SK-N-SH (cell line): ENCODE data around the gene RAE1. TPM values are rescaled to one million over a fixed set of nuclear protein-coding genes. Genes with fewer than 3 reads are reported as not detected.

Source experiments
- CTCF ChIA-PET: fragments of 300-600, 350-600 bp; formaldehyde crosslinking; extraction: SDS; loops from one replicate; lab custom pipeline; 2021; lab: Yijun Ruan, JAX
- POLR2A ChIA-PET: fragments of 350-600 bp; sonication (Branson Sonifier 250); formaldehyde crosslinking; extraction: SDS; loops from one replicate; lab custom pipeline; 2020; ENCODE audit warnings: antibody characterized with exemption, inconsistent platforms; lab: Yijun Ruan, JAX
- DNase-seq: peaks from one replicate; pipeline ENCODE4 v3.0.0; 2012
- H2AFZ ChIP-seq: fragments of 200-600 bp; sonication (generic); 2 replicates; pipeline ENCODE4 v1.8.1; 2016; ENCODE audit warnings: antibody characterized with exemption, mild to moderate bottlenecking, low read depth
- H3F3A ChIP-seq: fragments of 200-600 bp; sonication (generic); replicated peaks from 2 replicates; pipeline ENCODE3; 2016; ENCODE audit warnings: antibody characterized with exemption, mild to moderate bottlenecking; ENCODE audit not compliant: insufficient read depth
- H3K27ac ChIP-seq, 2 experiments: fragments of 200-500 bp in 1 of 2; fragments of 200-600 bp in 1 of 2; sonication (Bioruptor generic) in 1 of 2; sonication (generic), shearing (Covaris generic) in 1 of 2; 2 replicates each; pipeline versions ENCODE4 v1.5.1 to v1.6.1; 2014 to 2016; ENCODE audit warnings: low read depth in 2 of 2, inconsistent platforms in 1 of 2, low read length in 1 of 2, mild to moderate bottlenecking in 1 of 2, mixed read lengths in 1 of 2
- H3K27me3 ChIP-seq: fragments of 200-600 bp; sonication (generic), shearing (Covaris generic); 2 replicates; pipeline ENCODE4 v1.6.1; 2016; ENCODE audit warnings: mixed run types; ENCODE audit not compliant: insufficient read depth
- H3K36me3 ChIP-seq, 2 experiments: fragments of 200-500 bp in 1 of 2; fragments of 200-600 bp in 1 of 2; sonication (Bioruptor generic) in 1 of 2; sonication (generic) in 1 of 2; replicated peaks in 1 of 2; 2 replicates each; pipeline versions ENCODE3 to v1.5.1; 2014 to 2016; ENCODE audit warnings: low read length in 1 of 2, mild to moderate bottlenecking in 1 of 2; ENCODE audit not compliant: insufficient read depth in 2 of 2, control insufficient read depth in 1 of 2
- H3K4me1 ChIP-seq, 2 experiments: fragments of 200-500 bp in 1 of 2; fragments of 200-600 bp in 1 of 2; sonication (Bioruptor generic) in 1 of 2; sonication (generic), shearing (Covaris generic) in 1 of 2; 2 replicates each; pipeline versions ENCODE4 v1.5.1 to v1.6.1; 2014 to 2016; ENCODE audit warnings: low read depth in 1 of 2, low read length in 1 of 2, mixed run types in 1 of 2; ENCODE audit not compliant: insufficient read depth in 2 of 2, control insufficient read depth in 1 of 2
- H3K4me2 ChIP-seq: fragments of 200-600 bp; sonication (generic), shearing (Covaris generic); 2 replicates; pipeline ENCODE4 v1.6.1; 2017; ENCODE audit warnings: mixed run types
- H3K4me3 ChIP-seq, 2 experiments: fragments of 200-500 bp in 1 of 2; fragments of 200-600 bp in 1 of 2; sonication (Bioruptor generic) in 1 of 2; sonication (generic), shearing (Covaris generic) in 1 of 2; 2 replicates each; pipeline versions ENCODE4 v1.5.1 to v1.8.1; 2014 to 2016; ENCODE audit warnings: low read depth in 2 of 2, inconsistent platforms in 1 of 2, low read length in 1 of 2, mild to moderate bottlenecking in 1 of 2, mixed read lengths in 1 of 2, moderate library complexity in 1 of 2
- H3K79me2 ChIP-seq: fragments of 200-600 bp; sonication (generic); 2 replicates; pipeline ENCODE4 v1.8.1; 2017; ENCODE audit warnings: mild to moderate bottlenecking; ENCODE audit not compliant: insufficient read depth
- H3K9ac ChIP-seq: fragments of 200-600 bp; sonication (generic); 2 replicates; pipeline ENCODE4 v1.6.1; 2017; ENCODE audit warnings: mixed run types
- H3K9me2 ChIP-seq: fragments of 200-600 bp; sonication (generic); 2 replicates; pipeline ENCODE4 v1.6.1; 2017; ENCODE audit warnings: mixed run types
- H3K9me3 ChIP-seq: fragments of 200-600 bp; sonication (generic); 2 replicates; pipeline ENCODE4 v1.6.1; 2017; ENCODE audit warnings: mixed run types, mild to moderate bottlenecking, moderate library complexity
- H4K20me1 ChIP-seq: fragments of 200-600 bp; sonication (generic); 2 replicates; pipeline ENCODE4 v1.6.1; 2017; ENCODE audit warnings: mild to moderate bottlenecking, mixed run types; ENCODE audit not compliant: insufficient read depth
- CTCF ChIP-seq: fragments of 200-600 bp; sonication (generic); IDR thresholded peaks from 2 replicates; pipeline ENCODE4 v1.6.1; 2017; ENCODE audit warnings: antibody characterized with exemption, mild to moderate bottlenecking, moderate library complexity
- EP300 ChIP-seq, 2 experiments: IDR thresholded peaks; 2 replicates each; pipeline versions ENCODE4 v1.4.0 to v1.6.1; 2012; ENCODE audit warnings: borderline replicate concordance in 1 of 2, low read depth in 1 of 2, low read length in 1 of 2
- FOSL2 ChIP-seq: IDR thresholded peaks from 2 replicates; pipeline ENCODE4 v1.4.0; 2012; ENCODE audit warnings: low read depth, mild to moderate bottlenecking, moderate library complexity, borderline replicate concordance
- FOXM1 ChIP-seq: IDR thresholded peaks from 2 replicates; pipeline ENCODE4 v1.4.0; 2012; ENCODE audit warnings: low read depth, mild to moderate bottlenecking
- GABPA ChIP-seq: IDR thresholded peaks from 2 replicates; pipeline ENCODE4 v1.4.0; 2012; ENCODE audit warnings: low read depth, mild to moderate bottlenecking
- GATA2 ChIP-seq: sonication (generic); formaldehyde crosslinking; IDR thresholded peaks from 2 replicates; pipeline ENCODE4 v1.5.0; 2020; ENCODE audit warnings: mild to moderate bottlenecking, missing genetic modification reagents
- IRF3 ChIP-seq: fragments of 150-350 bp; IDR thresholded peaks from 2 replicates; pipeline ENCODE4 v1.6.1; 2016; ENCODE audit warnings: mild to moderate bottlenecking, low read depth, low read length
- JUND ChIP-seq: IDR thresholded peaks from 2 replicates; pipeline ENCODE4 v1.4.0; 2012
- MAX ChIP-seq: IDR thresholded peaks from 2 replicates; pipeline ENCODE4 v1.4.0; 2012; ENCODE audit warnings: low read depth
- NRF1 ChIP-seq: IDR thresholded peaks from 2 replicates; pipeline ENCODE4 v1.6.1; 2012; ENCODE audit warnings: low read depth, mild to moderate bottlenecking, low read length
- RXRA ChIP-seq: IDR thresholded peaks from 2 replicates; pipeline ENCODE4 v1.4.0; 2012; ENCODE audit warnings: low read depth, mild to moderate bottlenecking, borderline replicate concordance
- SMC3 ChIP-seq: IDR thresholded peaks from 2 replicates; pipeline ENCODE4 v1.6.1; 2012; ENCODE audit warnings: low read depth, low read length, improper control_type of control experiment
- TAF1 ChIP-seq: IDR thresholded peaks from 2 replicates; pipeline ENCODE4 v1.6.1; 2012; ENCODE audit warnings: low read depth, mild to moderate bottlenecking, low read length, moderate library complexity, borderline replicate concordance
- TCF12 ChIP-seq: IDR thresholded peaks from 2 replicates; pipeline ENCODE4 v1.4.0; 2012
- WGBS: methylation state at CpG from one replicate; pipeline ENCODE4 v1.1.6; 2017; ENCODE audit warnings: low lambda C conversion rate; 5-methylcytosine and 5-hydroxymethylcytosine counted together
- polyA plus RNA-seq, 3 experiments: library from polyadenylated mRNA; depleted of rRNA; stranded (reverse); fragments of >200 nt; gene quantifications; 2 replicates each; pipeline ENCODE4 v1.2.3, GENCODE V29; 2012
- TF ChIP-seq, protein P1 (sequence below): IDR thresholded peaks from 2 replicates; pipeline ENCODE4 v1.4.0; 2012; ENCODE audit warnings: low read depth, borderline replicate concordance

Gene RAE1
- polyA plus RNA-seq, 1 of the 3 experiments (the other 2 are of a cell fraction): 82.4 TPM

GRCh38 chr20:57315083-57315975 lies 35.7 kb upstream of the RAE1 start:
- H3F3A ChIP-seq: no peaks in the 10 kb centered on the region
- no peaks in the 10 kb centered on the region for H3K27me3 ChIP-seq
- H2AFZ ChIP-seq: no peak overlapping the region
- H3K4me3 ChIP-seq: no peak overlapping the region
- TF ChIP-seq EP300 (IDR thresholded peaks at IDR 0.05; ENCODE audit: borderline replicate concordance in 1 of 2, low read depth in 1 of 2, low read length in 1 of 2): no peak
- TF ChIP-seq JUND: no peak
- no peak for TF ChIP-seq GABPA
- TF ChIP-seq TAF1: no peak
- no peak for TF ChIP-seq FOXM1
- no peak for TF ChIP-seq NRF1
- no peak for TF ChIP-seq TCF12
- TF ChIP-seq MAX: no peak
- TF ChIP-seq IRF3: no peak
- TF ChIP-seq RXRA: no peak
- no peak for TF ChIP-seq CTCF
- TF ChIP-seq SMC3: no peak
- no peak for TF ChIP-seq FOSL2
- no peak for DNase-seq
- no peaks in the 10 kb centered on the region for H3K9me2 ChIP-seq
- H3K4me1 ChIP-seq: peaks cover 0 to 6% of the 10 kb centered on the region in 2 experiments; a peak in 1 of 4 replicates
- H3K9ac ChIP-seq: no peak overlapping the region
- CTCF ChIA-PET: interaction anchor here (1.2 to 2.4 kb wide), 6 partner anchors 14 to 765 kb away, joined by 3 to 6 read pairs (median 4); partner anchors contain the start of gene SPO11
- no peaks in the 10 kb centered on the region for H3K9me3 ChIP-seq
- H3K4me2 ChIP-seq: no peak overlapping the region
- 37% methylated on average over 8 of the region's 8 CpGs for WGBS
- H3K27ac ChIP-seq: no peak overlapping the region
- H3K36me3 ChIP-seq: no peaks in the 10 kb centered on the region
- no peaks in the 10 kb centered on the region for H3K79me2 ChIP-seq
- no peaks in the 10 kb centered on the region for H4K20me1 ChIP-seq
- POLR2A ChIA-PET: no interaction called here

DNA sequence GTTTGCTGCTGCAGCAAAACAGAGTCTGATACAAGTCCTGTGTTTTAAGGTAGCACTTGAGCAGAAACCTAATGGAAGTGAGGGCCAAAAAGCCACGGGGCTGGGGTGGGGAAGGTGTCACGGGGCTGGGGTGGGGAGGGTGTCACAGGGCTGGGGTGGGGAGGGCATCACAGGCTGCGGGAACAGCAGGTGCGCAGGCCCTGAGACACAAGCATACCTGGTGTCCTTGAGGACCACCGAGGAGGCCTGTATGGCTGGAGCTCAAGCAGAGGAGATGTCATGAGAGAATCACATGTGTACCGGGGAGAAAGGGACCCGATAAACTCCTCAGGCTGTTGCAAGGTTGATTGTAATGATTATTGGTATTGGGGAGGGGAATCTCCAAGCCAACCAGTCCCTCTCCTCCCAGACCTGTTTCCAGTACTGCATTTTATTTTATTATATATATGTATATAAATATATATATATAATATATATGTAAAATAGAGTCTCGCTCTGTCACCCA lies 35.0 kb upstream of the RAE1 start:
- Histone ChIP-seq H3K9me2 (no peaks in the 10 kb centered on the region), H3K36me3 (no peaks in the 10 kb centered on the region), H3K4me1 (peaks cover 0 to 6% of the 10 kb centered on the region in 2 experiments; a peak in 1 of 4 replicates)
- TF ChIP-seq GABPA: no peak
- no peak for TF ChIP-seq JUND
- TF ChIP-seq, protein P1, sequence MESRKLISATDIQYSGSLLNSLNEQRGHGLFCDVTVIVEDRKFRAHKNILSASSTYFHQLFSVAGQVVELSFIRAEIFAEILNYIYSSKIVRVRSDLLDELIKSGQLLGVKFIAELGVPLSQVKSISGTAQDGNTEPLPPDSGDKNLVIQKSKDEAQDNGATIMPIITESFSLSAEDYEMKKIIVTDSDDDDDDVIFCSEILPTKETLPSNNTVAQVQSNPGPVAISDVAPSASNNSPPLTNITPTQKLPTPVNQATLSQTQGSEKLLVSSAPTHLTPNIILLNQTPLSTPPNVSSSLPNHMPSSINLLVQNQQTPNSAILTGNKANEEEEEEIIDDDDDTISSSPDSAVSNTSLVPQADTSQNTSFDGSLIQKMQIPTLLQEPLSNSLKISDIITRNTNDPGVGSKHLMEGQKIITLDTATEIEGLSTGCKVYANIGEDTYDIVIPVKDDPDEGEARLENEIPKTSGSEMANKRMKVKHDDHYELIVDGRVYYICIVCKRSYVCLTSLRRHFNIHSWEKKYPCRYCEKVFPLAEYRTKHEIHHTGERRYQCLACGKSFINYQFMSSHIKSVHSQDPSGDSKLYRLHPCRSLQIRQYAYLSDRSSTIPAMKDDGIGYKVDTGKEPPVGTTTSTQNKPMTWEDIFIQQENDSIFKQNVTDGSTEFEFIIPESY: no peak
- TF ChIP-seq GATA2 (CRISPR knock-in tag): no peak
- TF ChIP-seq, all 33 proteins: peak for 0
- DNase-seq: no peak
- H3K4me2 ChIP-seq: no peak overlapping the region
- 47% methylated on average over 7 of the region's 8 CpGs for WGBS
- H3K4me3 ChIP-seq: no peak overlapping the region
- POLR2A ChIA-PET: no interaction called here
- no peaks in the 10 kb centered on the region for H3K79me2 ChIP-seq
- no peak overlapping the region for H3K9ac ChIP-seq
- H3K9me3 ChIP-seq: no peaks in the 10 kb centered on the region
- H3K27me3 ChIP-seq: no peaks in the 10 kb centered on the region
- H3K27ac ChIP-seq: no peak overlapping the region
- no peak overlapping the region for H2AFZ ChIP-seq
- H3F3A ChIP-seq: no peaks in the 10 kb centered on the region
- no peaks in the 10 kb centered on the region for H4K20me1 ChIP-seq
- CTCF ChIA-PET: interaction anchor here (2.4 kb wide), 1 partner anchor 17 kb away, joined by 6 read pairs; no protein-coding TSS in a partner anchor
